ENCODE measurements around the gene RTP2.

Gene RTP2

GRCh38 chr3:187741403-187742350, 39.3 kb upstream of the RTP2 start:
- peaks cover 4% of the 10 kb centered on the region for H3K79me1 ChIP-seq (replicated peaks; ENCODE audit: low read length, poor library complexity, severe bottlenecking)
- peaks cover 13% of the 10 kb centered on the region for H3K4me1 ChIP-seq (ENCODE audit: control insufficient read depth, insufficient read depth, low read depth, low read length)
- H4K8ac ChIP-seq (ENCODE audit: low read length) = peak overlapping the region; percentile 32
- peak overlapping the region; percentile 58 to 86 for H3K4me3 ChIP-seq (ENCODE audit: insufficient read depth in 1 of 2, low read depth in 1 of 2, low read length in 2 of 2)
- peak overlapping the region; percentile 92 for H2BK15ac ChIP-seq (ENCODE audit: low read depth, poor library complexity, severe bottlenecking)
- H3K9ac ChIP-seq (ENCODE audit: low read length) = peak overlapping the region; percentile 100
- peak; percentile 94 for DNase-seq
- peak overlapping the region; percentile 40 to 76 for H2BK12ac ChIP-seq (ENCODE audit: low read length in 2 of 2)
- no peaks in the 10 kb centered on the region for H3K9me3 ChIP-seq (ENCODE audit: control insufficient read depth, low read length)
- H3K27me3 ChIP-seq (ENCODE audit: control insufficient read depth in 1 of 2, insufficient read depth in 1 of 2, low read length in 2 of 2) = no peaks in the 10 kb centered on the region
- WGBS = under 1% methylated on average over 26 of the region's 35 CpGs
- peak overlapping the region; percentile 87 for H3K4me2 ChIP-seq (ENCODE audit: low read length, poor library complexity, severe bottlenecking)
- H3K14ac ChIP-seq (ENCODE audit: low read length in 2 of 2) = peak overlapping the region in 1 of 2 experiments; percentile 23
- peak overlapping the region in 1 of 2 experiments; percentile 8 for H3K4ac ChIP-seq (ENCODE audit: low read depth in 1 of 2, low read length in 2 of 2)
- H4K91ac ChIP-seq (ENCODE audit: low read length) = peak overlapping the region; percentile 9
- H3K36me3 ChIP-seq (ENCODE audit: control insufficient read depth in 1 of 2, insufficient read depth in 2 of 2, low read depth in 1 of 2, low read length in 2 of 2) = no peaks in the 10 kb centered on the region
- no peak overlapping the region for H2BK120ac ChIP-seq (ENCODE audit: low read depth, low read length)
- no peak overlapping the region for H3K27ac ChIP-seq (ENCODE audit: low read length, poor library complexity, severe bottlenecking)
- H3K23ac ChIP-seq (ENCODE audit: low read length in 2 of 2) = peak overlapping the region in 1 of 2 experiments; percentile 90
- H3K18ac ChIP-seq (ENCODE audit: low read depth in 1 of 2, low read length in 2 of 2) = peak overlapping the region; percentile 76 to 86
- no peak overlapping the region for H2BK5ac ChIP-seq (ENCODE audit: low read depth, low read length, poor library complexity, severe bottlenecking)
- no peak overlapping the region for H2AK5ac ChIP-seq (ENCODE audit: low read length, severe bottlenecking)
- H2AFZ ChIP-seq (ENCODE audit: low read depth, low read length) = no peak overlapping the region

GRCh38 chr3:187740421-187741399, 38.4 kb upstream of the RTP2 start:
- Histone ChIP-seq H2BK12ac (ENCODE audit: low read length in 2 of 2) (peak overlapping the region in 1 of 2 experiments; percentile 91), H3K27me3 (ENCODE audit: control insufficient read depth in 1 of 2, insufficient read depth in 1 of 2, low read length in 2 of 2) (no peaks in the 10 kb centered on the region), H2BK5ac (ENCODE audit: low read depth, low read length, poor library complexity, severe bottlenecking) (no peak overlapping the region), H2AK5ac (ENCODE audit: low read length, severe bottlenecking) (peak overlapping the region; percentile 68), H2BK120ac (ENCODE audit: low read depth, low read length) (peak overlapping the region; percentile 50), H3K14ac (ENCODE audit: low read length in 2 of 2) (no peak overlapping the region), H3K4ac (ENCODE audit: low read depth in 1 of 2, low read length in 2 of 2) (peak overlapping the region; percentile 24 to 83), H3K27ac (ENCODE audit: low read length, poor library complexity, severe bottlenecking) (peak overlapping the region; percentile 89), H3K4me1 (ENCODE audit: control insufficient read depth, insufficient read depth, low read depth, low read length) (peaks cover 21% of the 10 kb centered on the region), H3K79me1 (replicated peaks; ENCODE audit: low read length, poor library complexity, severe bottlenecking) (peaks cover 7% of the 10 kb centered on the region), H3K4me3 (ENCODE audit: insufficient read depth in 1 of 2, low read depth in 1 of 2, low read length in 2 of 2) (peak overlapping the region; percentile 58 to 86), H2AFZ (ENCODE audit: low read depth, low read length) (no peak overlapping the region), H3K9ac (ENCODE audit: low read length) (peak overlapping the region; percentile 100), H4K91ac (ENCODE audit: low read length) (peak overlapping the region; percentile 91), H4K8ac (ENCODE audit: low read length) (peak overlapping the region; percentile 96), H3K9me3 (ENCODE audit: control insufficient read depth, low read length) (no peaks in the 10 kb centered on the region), H3K36me3 (ENCODE audit: control insufficient read depth in 1 of 2, insufficient read depth in 2 of 2, low read depth in 1 of 2, low read length in 2 of 2) (no peaks in the 10 kb centered on the region), H2BK15ac (ENCODE audit: low read depth, poor library complexity, severe bottlenecking) (peak overlapping the region; percentile 70), H3K4me2 (ENCODE audit: low read length, poor library complexity, severe bottlenecking) (peak overlapping the region; percentile 87), H3K23ac (ENCODE audit: low read length in 2 of 2) (no peak overlapping the region), H3K18ac (ENCODE audit: low read depth in 1 of 2, low read length in 2 of 2) (peak overlapping the region; percentile 87 to 92)
- 4% methylated on average over 20 of the region's 39 CpGs for WGBS
- peak; percentile 77 for DNase-seq

- WGBS = 3% methylated on average over 50 of the region's 53 CpGs
- DNase-seq = peak; percentile 95
- H3K18ac ChIP-seq (ENCODE audit: low read depth in 1 of 2, low read length in 2 of 2) = peak overlapping the region; percentile 90 to 92
Observed at GRCh38 chr3:187739561-187740332, 37.4 kb upstream of the RTP2 start.

More at GRCh38 chr3:187739561-187740332, 37.4 kb upstream of the RTP2 start:
- H2BK5ac ChIP-seq (ENCODE audit: low read depth, low read length, poor library complexity, severe bottlenecking) = no peak overlapping the region
- peak overlapping the region; percentile 70 for H2BK15ac ChIP-seq (ENCODE audit: low read depth, poor library complexity, severe bottlenecking)
- peaks cover 12% of the 10 kb centered on the region for H3K79me1 ChIP-seq (replicated peaks; ENCODE audit: low read length, poor library complexity, severe bottlenecking)
- H3K9ac ChIP-seq (ENCODE audit: low read length) = peak overlapping the region; percentile 100
- H2BK12ac ChIP-seq (ENCODE audit: low read length in 2 of 2) = peak overlapping the region; percentile 72 to 84
- no peak overlapping the region for H3K14ac ChIP-seq (ENCODE audit: low read length in 2 of 2)
- peak overlapping the region; percentile 89 for H3K27ac ChIP-seq (ENCODE audit: low read length, poor library complexity, severe bottlenecking)
- peaks cover 22% of the 10 kb centered on the region for H3K4me1 ChIP-seq (ENCODE audit: control insufficient read depth, insufficient read depth, low read depth, low read length)
- no peak overlapping the region for H3K23ac ChIP-seq (ENCODE audit: low read length in 2 of 2)
- H2AK5ac ChIP-seq (ENCODE audit: low read length, severe bottlenecking) = peak overlapping the region; percentile 63
- H3K4me2 ChIP-seq (ENCODE audit: low read length, poor library complexity, severe bottlenecking) = peak overlapping the region; percentile 87
- peak overlapping the region; percentile 42 to 86 for H3K4me3 ChIP-seq (ENCODE audit: insufficient read depth in 1 of 2, low read depth in 1 of 2, low read length in 2 of 2)
- H3K27me3 ChIP-seq (ENCODE audit: control insufficient read depth in 1 of 2, insufficient read depth in 1 of 2, low read length in 2 of 2) = no peaks in the 10 kb centered on the region
- peak overlapping the region; percentile 88 for H4K91ac ChIP-seq (ENCODE audit: low read length)
- H3K9me3 ChIP-seq (ENCODE audit: control insufficient read depth, low read length) = no peaks in the 10 kb centered on the region
- peak overlapping the region; percentile 18 to 83 for H3K4ac ChIP-seq (ENCODE audit: low read depth in 1 of 2, low read length in 2 of 2)
- peak overlapping the region; percentile 96 for H4K8ac ChIP-seq (ENCODE audit: low read length)
- peak overlapping the region; percentile 50 for H2BK120ac ChIP-seq (ENCODE audit: low read depth, low read length)
- H3K36me3 ChIP-seq (ENCODE audit: control insufficient read depth in 1 of 2, insufficient read depth in 2 of 2, low read depth in 1 of 2, low read length in 2 of 2) = peaks cover 0 to 1% of the 10 kb centered on the region in 2 experiments
- no peak overlapping the region for H2AFZ ChIP-seq (ENCODE audit: low read depth, low read length)

Data from mesenchymal stem cell (in vitro differentiated cells and primary cell).